Urinary bladder (tissue), 4 donors: Measurements from ENCODE around the gene SETD6. TPM values are rescaled to one million over a fixed set of nuclear protein-coding genes. Genes with fewer than 3 reads are reported as not detected.
"Not testable (repeated sequence)": the region's sequence is repeated elsewhere in the genome, so short reads cannot be mapped to it uniquely, and the experiment has no call there.

Source experiments
- DNase-seq: peaks from one replicate; pipeline ENCODE4 v3.0.0-alpha.2; 2015; ENCODE audit errors: extremely low spot score
- H3K27ac ChIP-seq: one replicate; pipeline ENCODE4 v1.5.1; 2013; ENCODE audit warnings: low read depth, mild to moderate bottlenecking, moderate library complexity
- H3K36me3 ChIP-seq: one replicate; pipeline ENCODE4 v1.6.1; 2013; ENCODE audit warnings: mild to moderate bottlenecking, moderate library complexity; ENCODE audit not compliant: insufficient read depth
- H3K4me1 ChIP-seq: one replicate; pipeline ENCODE4 v1.6.1; 2013; ENCODE audit warnings: mild to moderate bottlenecking, moderate library complexity; ENCODE audit not compliant: insufficient read depth
- H3K4me3 ChIP-seq: one replicate; pipeline ENCODE4 v1.5.1; 2013; ENCODE audit warnings: low read depth, low read length
- WGBS: extraction: QIAGEN DNeasy Blood & Tissue Kit; methylation state at CpG from one replicate; pipeline ENCODE4 v1.1.7; 2013; 5-methylcytosine and 5-hydroxymethylcytosine counted together
- polyA plus RNA-seq: library from polyadenylated mRNA; stranded (reverse); fragments of 200-250 nt; gene quantifications from one replicate; pipeline ENCODE4 v1.2.3, GENCODE V29; 2013
- total RNA-seq: library from RNA; depleted of rRNA; stranded (reverse); fragments of >200 nt; gene quantifications from one replicate; pipeline ENCODE4 v1.2.3, GENCODE V29; 2014
- donor health status: healthy with polysubstance abuse.
- donor health status: healthy.

Gene SETD6
- total and polyA plus RNA-seq, 2 donors = 15.3 to 15.5 TPM

DNA sequence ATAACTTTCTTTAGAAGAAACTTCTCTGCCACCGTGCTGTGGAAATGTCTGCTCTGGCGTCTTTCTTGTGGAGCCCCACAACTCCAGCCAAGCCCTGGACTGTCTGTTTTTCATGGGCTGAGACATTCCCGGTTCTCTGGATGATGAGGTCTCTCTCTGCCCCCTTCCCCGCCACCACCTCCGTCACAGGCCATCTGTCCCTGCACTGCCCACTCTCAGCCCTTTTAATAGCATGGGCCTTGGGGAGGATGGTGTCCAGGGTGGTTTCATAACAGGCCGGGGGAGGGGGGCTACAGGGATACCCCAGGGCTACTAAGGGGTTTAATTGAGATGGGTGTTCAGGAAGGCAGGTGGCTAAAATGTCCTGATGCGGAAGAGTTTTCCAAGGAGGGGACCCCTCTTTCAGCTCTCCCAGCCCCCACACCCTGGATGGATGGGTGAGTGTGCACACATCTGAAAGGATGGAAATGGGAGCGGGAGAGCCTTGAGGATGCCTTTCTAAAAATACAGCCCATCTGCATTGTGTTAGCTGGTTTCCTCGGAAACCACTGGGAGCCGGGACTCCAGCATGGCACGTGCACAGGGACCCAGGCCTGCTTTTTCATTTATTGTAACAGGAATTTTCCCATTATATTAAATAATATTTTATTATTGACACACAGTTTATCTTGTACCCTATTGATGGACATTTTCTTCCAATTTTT, 30.0 kb upstream of the SETD6 start:
- no peaks in the 10 kb centered on the region for H3K4me1 ChIP-seq
- no peak overlapping the region for H3K27ac ChIP-seq
- WGBS = 63% methylated on average over 11 of the region's 11 CpGs

DNA sequence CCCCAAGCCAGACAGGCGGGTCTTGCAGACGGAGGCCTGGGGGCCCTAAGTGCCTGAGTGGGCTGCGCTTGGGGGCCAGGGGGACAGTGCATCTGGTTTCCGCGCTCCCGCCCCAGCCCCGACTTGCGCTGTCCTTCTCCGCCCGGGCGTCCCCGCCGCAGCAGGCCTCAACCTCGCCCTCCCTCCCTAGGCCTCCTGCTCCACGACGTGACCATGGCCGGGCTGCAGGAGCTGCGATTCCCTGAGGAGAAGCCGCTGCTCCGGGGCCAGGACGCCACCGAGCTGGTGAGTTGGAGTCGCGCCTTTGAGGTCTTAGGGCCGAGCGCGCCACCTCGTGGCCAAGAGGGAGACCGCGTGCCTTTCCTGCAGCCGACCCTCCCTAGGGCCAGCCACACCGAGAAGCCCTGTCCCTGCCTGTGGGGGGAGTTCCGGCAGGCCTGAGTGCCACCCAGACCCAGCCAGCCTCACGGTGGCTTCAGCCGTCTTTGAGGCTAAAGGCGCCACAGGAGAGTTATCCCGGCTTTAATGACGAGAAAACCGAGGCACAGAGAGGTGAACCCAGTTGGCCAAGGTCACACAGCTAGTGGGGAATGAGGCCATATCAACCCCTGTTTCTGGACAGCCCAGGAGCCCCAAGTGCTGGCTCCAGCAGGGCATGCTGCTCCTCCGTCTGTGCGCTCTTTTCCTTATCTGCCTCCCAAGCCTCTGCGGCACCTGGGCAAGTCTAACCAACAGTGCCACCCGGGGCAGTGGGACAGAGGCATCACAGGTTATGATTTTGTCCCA, 27.6 kb upstream of the SETD6 start:
- 17% methylated on average over 43 of the region's 43 CpGs for WGBS
- no peak for DNase-seq
- Histone ChIP-seq H3K36me3 (no peaks in the 10 kb centered on the region), H3K4me1 (no peaks in the 10 kb centered on the region), H3K4me3 (no peak overlapping the region), H3K27ac (no peak overlapping the region)

More for the DNA sequence above, 30.0 kb upstream of the SETD6 start:
- H3K36me3 ChIP-seq = no peaks in the 10 kb centered on the region
- no peak overlapping the region for H3K4me3 ChIP-seq
- DNase-seq = no peak

DNA sequence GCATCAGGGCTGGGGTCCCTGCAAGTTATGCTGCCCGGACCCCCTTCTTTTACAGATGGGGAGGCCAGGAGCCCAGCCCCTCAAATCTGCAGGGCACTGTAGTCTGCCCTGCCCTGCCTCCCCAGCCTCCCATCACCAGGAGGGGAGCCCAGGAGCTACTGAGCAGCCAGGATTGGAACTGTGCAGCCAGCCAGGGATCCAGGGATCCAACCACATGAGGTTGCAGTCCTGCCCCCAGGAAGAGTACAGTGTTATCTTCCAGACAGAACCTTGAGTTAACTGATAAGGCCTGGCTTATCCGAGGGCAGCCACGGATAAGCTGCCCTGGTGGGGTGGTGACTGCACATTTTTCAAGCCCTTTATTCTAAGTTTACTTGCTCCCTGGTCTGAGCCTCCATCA, 26.8 kb upstream of the SETD6 start:
- H3K36me3 ChIP-seq = no peaks in the 10 kb centered on the region
- DNase-seq = no peak
- 51% methylated on average over 3 of the region's 3 CpGs for WGBS

DNA sequence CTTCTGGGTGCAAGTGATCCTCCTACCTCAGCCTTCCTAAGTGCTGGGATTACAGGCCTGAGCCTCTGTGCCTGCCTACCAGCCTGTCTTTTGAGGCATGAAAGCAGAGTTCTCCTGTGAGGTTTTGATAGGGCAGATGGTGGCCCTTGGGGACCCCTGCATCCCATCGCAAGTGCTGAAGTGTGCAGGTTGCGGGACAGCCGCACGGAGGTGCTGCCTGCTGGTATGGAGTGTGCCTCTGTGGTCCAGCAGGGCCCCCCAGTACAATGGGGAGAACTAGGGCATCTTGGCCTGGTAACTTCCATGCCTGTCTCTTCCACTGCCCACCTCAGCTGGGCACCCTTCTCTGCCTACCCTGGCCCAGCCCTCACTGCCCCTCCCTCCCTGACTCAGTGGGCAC, 25.3 kb upstream of the SETD6 start:
- H3K4me1 ChIP-seq = no peaks in the 10 kb centered on the region
- no peak overlapping the region for H3K4me3 ChIP-seq
- H3K36me3 ChIP-seq = no peaks in the 10 kb centered on the region
- DNase-seq = no peak
- WGBS = 95% methylated on average over 4 of the region's 4 CpGs
- H3K27ac ChIP-seq = no peak overlapping the region

More for the DNA sequence above, 26.8 kb upstream of the SETD6 start:
- Histone ChIP-seq H3K27ac (no peak overlapping the region), H3K4me3 (no peak overlapping the region), H3K4me1 (no peaks in the 10 kb centered on the region)

DNA sequence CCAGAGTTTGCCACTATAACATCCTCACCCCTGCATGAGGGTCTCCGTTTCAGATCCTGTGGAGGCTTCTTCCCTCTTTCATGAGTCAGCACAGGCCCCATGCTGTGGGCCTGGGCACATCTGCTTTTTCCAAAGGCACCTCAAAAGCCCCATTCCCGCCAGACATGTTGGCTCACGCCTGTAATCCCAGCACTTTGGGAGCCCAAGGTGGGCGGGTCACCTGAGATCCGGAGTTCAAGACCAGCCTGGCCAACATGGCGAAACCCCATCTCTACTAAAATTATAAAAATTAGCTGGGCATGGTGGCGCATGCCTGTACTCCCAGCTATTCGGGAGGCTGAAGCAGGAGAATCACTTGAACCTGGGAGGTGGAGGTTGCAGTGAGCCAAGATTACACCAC, 24.8 kb upstream of the SETD6 start:
- H3K36me3 ChIP-seq, DNase-seq, H3K27ac ChIP-seq, H3K4me3 ChIP-seq, H3K4me1 ChIP-seq: not testable (repeated sequence)
- WGBS = 91% methylated on average over 8 of the region's 8 CpGs

DNA sequence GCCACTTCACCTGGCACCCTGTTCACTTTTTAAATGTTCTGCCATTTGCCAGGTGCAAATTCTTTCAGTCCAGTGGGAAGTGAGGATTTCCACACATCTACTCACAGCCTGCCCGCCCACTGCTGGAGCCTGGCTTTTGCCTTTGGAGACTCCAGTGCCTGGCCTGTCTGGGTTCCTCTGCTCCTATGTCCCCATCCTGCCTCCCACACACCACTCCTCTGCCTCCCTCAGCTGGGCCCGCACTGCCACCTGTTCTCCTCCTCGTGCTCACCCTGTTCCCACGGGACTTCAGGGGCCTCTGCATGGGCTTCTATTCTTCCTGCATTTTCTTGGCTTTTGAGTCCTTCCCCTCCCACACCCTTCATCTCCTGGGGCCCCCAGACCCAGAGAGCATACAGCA, 23.3 kb upstream of the SETD6 start:
- Histone ChIP-seq H3K4me1 (no peaks in the 10 kb centered on the region), H3K4me3 (no peak overlapping the region), H3K36me3 (no peaks in the 10 kb centered on the region), H3K27ac (no peak overlapping the region)
- 64% methylated on average over 4 of the region's 4 CpGs for WGBS
- DNase-seq = no peak

DNA sequence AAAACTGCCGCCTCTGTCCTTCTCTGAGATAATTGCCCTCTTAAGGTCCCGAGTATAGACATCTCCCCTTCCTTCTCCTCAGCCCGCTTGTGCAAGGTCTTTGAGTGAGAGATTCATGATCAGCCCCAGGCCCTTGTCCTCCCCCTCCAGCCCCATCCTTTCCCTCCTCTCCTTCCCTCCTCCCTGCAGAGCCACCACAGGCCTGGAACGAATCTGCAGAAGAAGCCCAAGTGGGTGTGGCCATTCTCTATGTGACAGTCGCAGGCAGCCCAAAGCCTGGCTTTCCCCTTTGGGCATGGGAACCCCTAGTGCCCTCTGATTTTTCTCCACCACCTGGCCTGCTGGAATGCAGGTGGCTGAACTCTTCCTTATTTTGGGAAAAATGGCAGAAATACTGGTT, 22.6 kb upstream of the SETD6 start:
- no peak overlapping the region for H3K27ac ChIP-seq
- no peak for DNase-seq
- H3K36me3 ChIP-seq = no peaks in the 10 kb centered on the region
- 53% methylated on average over 5 of the region's 5 CpGs for WGBS
- H3K4me3 ChIP-seq = no peak overlapping the region
- H3K4me1 ChIP-seq = no peaks in the 10 kb centered on the region

DNA sequence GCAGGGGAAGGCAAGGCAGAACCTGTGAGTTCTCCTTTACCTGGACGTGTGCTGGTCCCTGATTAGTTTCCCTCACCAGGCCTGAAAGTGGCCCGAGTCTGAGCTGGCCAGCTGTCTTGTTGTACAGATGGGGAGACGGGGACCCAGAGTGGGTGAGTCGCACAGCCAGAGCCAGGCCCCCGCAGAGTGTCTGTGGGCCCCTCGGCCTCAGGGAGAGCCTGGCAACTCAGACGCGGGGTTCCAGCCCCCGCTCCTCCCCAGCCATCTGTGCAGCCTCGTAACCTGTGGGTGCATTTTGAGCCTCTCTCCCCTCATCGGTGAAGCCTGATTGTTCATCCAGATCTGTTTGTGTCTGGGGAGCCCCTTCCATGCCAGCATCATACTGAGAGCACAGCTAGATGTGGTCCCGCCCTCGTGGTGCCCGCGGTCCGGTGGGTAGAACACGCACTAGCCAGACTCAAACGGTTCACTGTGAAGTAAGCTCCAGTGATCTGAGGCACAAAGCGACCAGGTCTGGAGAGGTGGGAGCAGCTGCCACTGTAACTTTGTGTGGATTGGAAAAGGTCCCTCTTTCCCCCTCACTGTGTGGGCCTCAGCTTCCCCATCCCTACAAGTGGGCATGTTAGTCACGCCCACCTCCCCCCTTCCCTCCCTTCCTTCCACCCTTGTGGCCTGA, 21.4 kb upstream of the SETD6 start:
- DNase-seq = no peak
- Histone ChIP-seq H3K27ac (no peak overlapping the region), H3K4me1 (no peaks in the 10 kb centered on the region), H3K4me3 (no peak overlapping the region), H3K36me3 (no peaks in the 10 kb centered on the region)
- 76% methylated on average over 20 of the region's 20 CpGs for WGBS

DNA sequence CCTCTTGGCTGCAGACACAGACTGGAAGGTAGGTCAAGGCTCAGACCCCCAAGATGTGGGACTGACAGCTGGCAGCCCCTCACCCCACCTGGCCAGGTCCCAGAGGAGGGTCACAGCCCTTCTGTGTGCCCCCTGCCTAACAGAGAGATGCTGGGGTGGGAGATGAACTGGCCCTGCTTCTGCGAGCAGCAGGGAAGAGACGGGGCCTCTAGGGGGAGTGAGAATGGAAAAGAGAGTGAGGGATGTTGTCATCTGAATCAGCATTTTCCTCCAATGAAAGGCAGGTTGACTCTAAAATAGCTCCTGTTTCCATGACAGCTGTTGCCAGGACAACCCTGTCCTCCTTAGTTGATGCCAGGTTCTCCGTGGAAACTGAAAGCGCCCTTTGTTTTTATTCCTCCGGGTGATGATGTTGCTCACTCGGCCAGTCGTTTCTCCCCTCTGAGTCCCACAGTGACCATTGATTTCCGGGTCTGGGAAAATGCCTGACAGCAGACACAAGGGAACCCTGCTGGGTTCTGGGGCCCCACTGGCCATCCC, 20.3 kb upstream of the SETD6 start:
- H3K4me3 ChIP-seq = no peak overlapping the region
- DNase-seq = peak; percentile 85
- 7% methylated on average over 8 of the region's 8 CpGs for WGBS

DNA sequence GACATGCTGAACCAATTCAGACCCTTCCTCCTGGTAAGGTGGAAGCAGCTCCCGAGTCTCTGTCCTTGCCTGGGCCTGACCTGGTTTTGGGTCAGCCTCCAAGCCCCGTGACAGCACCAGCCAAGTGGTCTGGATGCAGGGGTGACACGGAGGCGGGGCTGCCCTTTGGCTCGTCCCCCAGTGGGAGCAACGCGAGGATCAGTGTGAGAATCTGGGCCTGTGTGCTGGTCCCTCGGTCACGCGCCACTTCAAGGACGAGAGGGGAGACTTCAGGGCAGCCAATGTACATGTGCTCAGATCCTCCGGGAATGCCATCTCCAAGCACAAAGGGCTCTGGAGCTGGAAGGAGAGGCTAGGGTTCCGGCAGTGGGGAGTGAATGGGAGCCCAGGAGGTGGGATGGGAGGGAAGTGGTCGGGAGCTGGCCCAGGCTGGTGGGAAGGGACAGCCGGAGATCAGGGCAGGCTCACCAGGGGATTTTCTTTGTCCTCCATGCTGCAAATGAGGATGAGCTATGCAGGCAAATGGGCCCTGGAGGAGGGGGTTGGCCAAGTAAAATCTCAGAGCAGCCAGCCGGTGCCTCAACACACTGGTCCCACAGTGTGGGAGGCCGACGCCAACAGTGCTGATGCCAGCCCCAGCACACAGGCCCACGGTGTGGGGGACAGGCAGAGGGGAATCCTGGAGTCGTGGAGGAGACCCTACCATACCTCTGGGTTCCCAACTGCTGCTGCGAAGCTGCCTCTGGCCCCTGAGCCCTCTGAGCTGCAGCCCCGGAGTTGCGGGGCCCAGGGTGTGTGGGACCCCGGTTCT, 19.6 kb upstream of the SETD6 start:
- 62% methylated on average over 24 of the region's 24 CpGs for WGBS
- H3K27ac ChIP-seq = no peak overlapping the region
- H3K36me3 ChIP-seq = no peaks in the 10 kb centered on the region
- no peak for DNase-seq
- no peak overlapping the region for H3K4me3 ChIP-seq
- no peaks in the 10 kb centered on the region for H3K4me1 ChIP-seq

More for the DNA sequence above, 20.3 kb upstream of the SETD6 start:
- Histone ChIP-seq H3K4me1 (no peaks in the 10 kb centered on the region), H3K27ac (no peak overlapping the region), H3K36me3 (no peaks in the 10 kb centered on the region)

DNA sequence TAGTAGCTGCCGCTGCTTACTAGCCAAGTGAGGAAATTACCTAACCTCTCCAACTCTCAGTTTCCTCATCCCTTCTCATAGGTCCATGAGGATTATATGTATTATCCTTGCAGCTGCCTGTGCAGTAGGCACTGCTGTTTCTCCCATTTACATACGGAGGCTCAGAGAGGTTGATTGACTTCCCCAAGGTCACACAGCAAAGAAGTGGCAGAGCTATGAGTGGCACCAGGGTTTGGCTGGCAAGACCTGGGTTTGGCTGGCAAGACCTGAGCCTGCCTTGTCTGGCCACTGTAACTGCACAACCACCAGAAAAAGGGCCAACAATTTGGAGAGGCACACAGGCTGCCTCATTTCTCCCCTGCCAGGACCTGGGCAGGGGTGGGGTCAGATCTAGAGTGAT, 17.8 kb upstream of the SETD6 start:
- Histone ChIP-seq H3K4me3 (no peak overlapping the region), H3K36me3 (no peaks in the 10 kb centered on the region), H3K27ac (no peak overlapping the region), H3K4me1 (no peaks in the 10 kb centered on the region)
- 84% methylated on average over 2 of the region's 2 CpGs for WGBS
- DNase-seq = no peak

DNA sequence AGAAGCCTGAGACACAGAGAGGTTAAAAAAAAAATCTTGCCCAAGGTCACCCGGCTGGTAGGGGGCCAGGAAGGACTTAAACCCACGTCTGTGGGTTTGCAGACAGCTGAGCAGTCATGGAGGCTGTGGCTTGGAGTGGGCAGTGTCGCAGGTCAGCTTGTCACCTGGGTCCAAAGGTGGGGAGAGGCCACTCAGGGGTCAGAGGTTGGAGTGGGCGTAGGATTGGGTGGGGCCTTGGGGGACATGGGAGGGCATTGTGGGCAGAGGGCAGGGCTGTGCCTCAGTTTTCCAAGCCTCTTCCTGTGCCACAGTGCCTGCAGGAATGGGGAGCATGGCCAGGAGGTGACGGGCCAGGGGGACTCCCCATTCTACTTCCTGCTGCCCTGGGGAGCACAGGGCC, 17.4 kb upstream of the SETD6 start:
- Histone ChIP-seq H3K36me3 (no peaks in the 10 kb centered on the region), H3K4me1 (no peaks in the 10 kb centered on the region), H3K4me3 (no peak overlapping the region), H3K27ac (no peak overlapping the region)
- no peak for DNase-seq
- WGBS = 66% methylated on average over 5 of the region's 5 CpGs
